Heart left ventricle (tissue), 16 donors: ENCODE results near the gene ABHD17A. TPM values are rescaled to one million over a fixed set of nuclear protein-coding genes. Genes with fewer than 3 reads are reported as not detected.
"Not testable (repeated sequence)": the region's sequence is repeated elsewhere in the genome, so short reads cannot be mapped to it uniquely, and the experiment has no call there.

Experiments used
- ATAC-seq, 4 donors: fragments of 200-7000 bp; cut with Tn5 transposase; one replicate each; pipeline ENCODE4 v1.9.1; 2020 to 2022; ENCODE audit warnings: moderate library complexity in 4 of 4, mild to moderate bottlenecking in 3 of 4, moderate number of reproducible peaks in 1 of 4
- DNase-seq, 5 donors: peaks; one replicate each; pipeline ENCODE4 v3.0.0-alpha.2; 2020
- H3K27ac ChIP-seq, 12 donors: fragments of 200-600 bp; sonication (generic) in 4 of 12; one replicate each; pipeline versions ENCODE4 v1.5.0 to v1.8.0; 2016 to 2022; ENCODE audit warnings: mild to moderate bottlenecking in 2 of 12
- H3K27me3 ChIP-seq, 9 donors: fragments of 200-600 bp; sonication (generic) in 2 of 9; one replicate each; pipeline versions ENCODE4 v1.5.1 to v1.8.0; 2016 to 2022; ENCODE audit warnings: mild to moderate bottlenecking in 3 of 9
- H3K36me3 ChIP-seq, 9 donors: fragments of 200-600 bp; sonication (generic) in 2 of 9; one replicate each; pipeline versions ENCODE4 v1.5.0 to v1.8.0; 2018 to 2022; ENCODE audit warnings: mild to moderate bottlenecking in 2 of 9
- H3K4me1 ChIP-seq, 12 donors: fragments of 200-600 bp; sonication (generic) in 4 of 12; one replicate each; pipeline versions ENCODE4 v1.5.0 to v1.8.0; 2016 to 2022; ENCODE audit warnings: mild to moderate bottlenecking in 3 of 12
- H3K4me3 ChIP-seq, 12 donors: fragments of 200-600 bp; sonication (generic) in 4 of 12; one replicate each; pipeline versions ENCODE4 v1.5.0 to v1.8.0; 2017 to 2022; ENCODE audit warnings: mild to moderate bottlenecking in 9 of 12, moderate library complexity in 4 of 12
- H3K9me3 ChIP-seq, 12 donors: fragments of 200-600 bp; sonication (generic) in 4 of 12; one replicate each; pipeline versions ENCODE4 v1.5.0 to v1.8.0; 2016 to 2022; ENCODE audit warnings: mild to moderate bottlenecking in 1 of 12
- POLR2A ChIP-seq, 2 donors: fragments of 450-650 bp; IDR thresholded peaks; one replicate each; pipeline ENCODE4 v1.6.1; 2017; ENCODE audit warnings: antibody characterized with exemption in 2 of 2, mild to moderate bottlenecking in 2 of 2, moderate library complexity in 2 of 2
- WGBS, 4 donors: extraction: QIAGEN DNeasy Blood & Tissue Kit in 2 of 4; methylation state at CpG; one replicate each; pipeline versions ENCODE4 v1.1.5 to v1.1.7; 2013 to 2018; 5-methylcytosine and 5-hydroxymethylcytosine counted together
- intact Hi-C, 10 donors: fragments of 100-400 bp; cut with DNase I; formaldehyde crosslinking; loops; one replicate each; pipeline versions ENCODE4 v1.11.1 to v1.14.2; 2022
- long read RNA-seq, 3 donors: library from polyadenylated mRNA; unstranded; transcript quantifications; one replicate each; pipeline ENCODE4 v2.0.0, GENCODE V29; 2020 to 2021
- polyA plus RNA-seq, 2 donors: library from polyadenylated mRNA; stranded (reverse); fragments of 200-250 nt; gene quantifications; one replicate each; pipeline ENCODE4 v1.2.3, GENCODE V29; 2013
- total RNA-seq, 9 donors: library from RNA; depleted of rRNA in 2 of 9; stranded (reverse); fragments of >200 nt in 2 of 9; fragmentation: NEBNext Ultra II Directional in 3 of 9; extraction: Animal tissue kit (Norgen Biotek cat#: 25700) in 3 of 9; gene quantifications; one replicate each; pipeline versions ENCODE4 v1.1.0 to v1.2.4, GENCODE V29; 2016 to 2023
- TF ChIP-seq, protein P1 (sequence below), 12 donors: fragments of 200-600 bp; sonication (generic) in 4 of 12; IDR thresholded peaks; one replicate each; pipeline versions ENCODE4 v1.5.0 to v1.8.0; 2018 to 2022; ENCODE audit warnings: antibody characterized with exemption in 12 of 12, mild to moderate bottlenecking in 5 of 12
- donor health status: ischemic (EF 13 %, LVEDD 7.1; RV severe dilation, severe dysfunction).
- donor health status: healthy with polysubstance abuse.
- donor health status: DM: no; HTN: yes; CAD: no.
- donor health status: DM: no; HTN: no; CAD: no.
- donor health status: ischemic (EF 25% LVEDD 6.9; RV normal size, moderate dysfunction).
- donor health status: ischemic (EF 25% LVEDD 5.7; RV mildly dilated, moderate dysfunction).
- donor health status: healthy.
- donor health status: DM: yes; HTN: yes; CAD: no.
- donor health status: ischemic (EF 35%, LVEDD 5.7; RV mildly dilated, moderate dysfunction).
- donor health status: nonischemic (EF 11% LVEDD 7.7; RV severe dilation, severe dysfunction).
- donor health status: DM: yes; HTN: yes; CAD: no.
- donor health status: PGD.
- donor health status: ischemic (EF 29% LVEDD 5.4; RV normal size, mild dysfunction).
- donor health status: nonischemic (EF 23%, LVEDD 6.1; RV moderate dilation, normal function).

ABHD17A gene
- total RNA-seq (100 to 1,000 TPM in 2 of 9 donors, 10 to 100 TPM in 7; 48.5 to 121 (median 52.0) TPM), polyA plus RNA-seq (100 to 1,000 TPM in 1 of 2 donors, 10 to 100 TPM in 1; 64.1 to 116 TPM)
- long read RNA-seq, donor 1, full-length matches to known transcripts, result 105 of 160 reads
- long read RNA-seq, donor 1, partial matches to known transcripts, result 44 of 160 reads
- long read RNA-seq, donor 1, other reads (novel, unspliced or antisense), result 11 of 160 reads
- long read RNA-seq, donor 2, partial matches to known transcripts, result 5 of 11 reads
- long read RNA-seq, donor 2, other reads (novel, unspliced or antisense), result 2 of 11 reads
- long read RNA-seq, donor 3, full-length matches to known transcripts, result 65 of 109 reads
- long read RNA-seq, donor 3, partial matches to known transcripts, result 31 of 109 reads
- long read RNA-seq, donor 3, other reads (novel, unspliced or antisense), result 13 of 109 reads

DNA sequence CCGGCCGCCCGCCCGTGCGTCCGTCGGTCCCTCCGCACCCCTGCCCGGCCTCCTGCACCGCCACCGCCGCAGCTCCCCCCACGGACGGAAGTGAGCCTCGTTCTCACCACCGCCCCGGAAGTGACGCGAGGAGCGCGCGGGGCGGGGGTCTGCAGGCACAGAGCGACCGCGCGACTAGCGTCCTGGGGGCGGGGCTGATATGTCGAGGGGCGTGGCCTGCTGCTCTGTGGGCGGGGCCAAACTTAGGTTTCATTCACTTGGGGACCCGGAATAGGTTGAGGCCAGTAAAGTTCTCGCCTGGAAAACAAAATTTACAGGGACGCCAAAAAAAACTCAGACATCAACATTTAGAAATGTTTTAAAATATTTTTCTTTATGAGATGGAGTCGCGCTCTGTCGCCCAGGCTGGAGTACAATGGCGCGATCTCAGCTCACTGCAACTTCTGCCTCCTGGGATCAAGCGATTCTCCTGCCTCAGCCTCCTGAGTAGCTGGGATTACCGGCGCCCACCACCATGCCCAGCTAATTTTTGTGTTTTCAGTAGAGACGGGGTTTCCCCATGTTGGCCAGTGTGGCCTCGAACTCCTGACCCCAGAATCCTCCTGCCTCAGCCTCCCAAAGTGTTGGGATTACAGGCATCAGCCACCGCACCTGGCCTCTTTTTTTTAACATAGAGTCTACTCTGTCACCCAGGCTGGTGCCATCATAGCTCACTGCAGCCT is at the start of gene ABHD17A:
Gene ABHD17A, minus strand, starts transcription at position 99 of the 722 bp plus-strand sequence. CDS start 3,930 bp downstream, outside the sequence.
- Histone ChIP-seq H3K27ac (peak within 1 kb of the TSS; percentile 86 to 97 (median 92)), H3K4me1 (peaks cover 4 to 61% (median 34%) of the 10 kb centered on the region in 12 donors), H3K4me3 (peak within 1 kb of the TSS; percentile 71 to 99 (median 96))
- TF ChIP-seq POLR2A (IDR thresholded peaks at IDR 0.05), result peak in 1 of 2 donors; percentile 76
- H3K36me3 ChIP-seq, H3K9me3 ChIP-seq, H3K27me3 ChIP-seq, intact Hi-C loops: not testable (repeated sequence)
- DNase-seq (peak; percentile 95 to 97 (median 96)), ATAC-seq (peak; percentile 94 to 96 (median 95))
- 21 to 60% (median 38%) methylated on average over 16 to 46 of the region's 46 CpGs for WGBS, 4 donors

- intact Hi-C loops, result loop anchor here in 3 of 10 donors (5.0 to 10.0 kb wide), 4 partner anchors 83 to 141 kb away; partner anchors contain the start of gene BTBD2 (in 1 of the 3)
- WGBS, 4 donors, result 91 to 95% (median 94%) methylated on average over 8 of the region's 8 CpGs
- Histone ChIP-seq H3K9me3 (peaks cover 0 to 12% (median 0%) of the 10 kb centered on the region in 12 donors), H3K4me3 (no peak overlapping the region), H3K36me3 (no peaks in the 10 kb centered on the region), H3K27ac (no peak overlapping the region), H3K4me1 (peaks cover 0 to 22% (median 12%) of the 10 kb centered on the region in 12 donors), H3K27me3 (no peaks in the 10 kb centered on the region)
- ATAC-seq (no peak), DNase-seq (no peak)
- TF ChIP-seq POLR2A (IDR thresholded peaks at IDR 0.05), result no peak
- TF ChIP-seq, protein P1, sequence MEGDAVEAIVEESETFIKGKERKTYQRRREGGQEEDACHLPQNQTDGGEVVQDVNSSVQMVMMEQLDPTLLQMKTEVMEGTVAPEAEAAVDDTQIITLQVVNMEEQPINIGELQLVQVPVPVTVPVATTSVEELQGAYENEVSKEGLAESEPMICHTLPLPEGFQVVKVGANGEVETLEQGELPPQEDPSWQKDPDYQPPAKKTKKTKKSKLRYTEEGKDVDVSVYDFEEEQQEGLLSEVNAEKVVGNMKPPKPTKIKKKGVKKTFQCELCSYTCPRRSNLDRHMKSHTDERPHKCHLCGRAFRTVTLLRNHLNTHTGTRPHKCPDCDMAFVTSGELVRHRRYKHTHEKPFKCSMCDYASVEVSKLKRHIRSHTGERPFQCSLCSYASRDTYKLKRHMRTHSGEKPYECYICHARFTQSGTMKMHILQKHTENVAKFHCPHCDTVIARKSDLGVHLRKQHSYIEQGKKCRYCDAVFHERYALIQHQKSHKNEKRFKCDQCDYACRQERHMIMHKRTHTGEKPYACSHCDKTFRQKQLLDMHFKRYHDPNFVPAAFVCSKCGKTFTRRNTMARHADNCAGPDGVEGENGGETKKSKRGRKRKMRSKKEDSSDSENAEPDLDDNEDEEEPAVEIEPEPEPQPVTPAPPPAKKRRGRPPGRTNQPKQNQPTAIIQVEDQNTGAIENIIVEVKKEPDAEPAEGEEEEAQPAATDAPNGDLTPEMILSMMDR (IDR thresholded peaks at IDR 0.05), result no peak
Measured at GRCh38 chr19:1933942-1934341, 48.6 kb upstream of the ABHD17A start.

DNA sequence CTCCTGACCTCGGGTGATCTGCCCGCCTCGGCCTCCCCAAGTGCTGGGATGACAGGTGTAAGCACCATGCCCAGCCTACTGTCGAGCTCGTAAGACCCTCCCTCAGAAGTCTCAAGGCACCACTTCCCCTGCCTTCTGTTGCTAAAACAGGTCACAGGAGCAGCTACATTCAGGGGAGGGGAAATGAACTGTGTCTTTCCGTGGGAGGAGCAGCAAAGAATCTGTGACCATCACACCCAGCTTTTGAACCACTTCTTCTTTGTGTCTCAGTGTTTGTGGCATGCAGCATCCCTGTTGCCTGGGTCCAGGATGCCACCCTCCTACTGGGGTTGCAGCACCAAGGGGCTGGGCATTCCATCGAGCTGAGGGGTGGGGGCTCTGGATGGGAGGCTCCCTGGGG is 47.9 kb upstream of the ABHD17A start:
- intact Hi-C loops, result loop anchor here in 3 of 10 donors (5.0 to 10.0 kb wide), 4 partner anchors 84 to 142 kb away; partner anchors contain the start of gene BTBD2 (in 1 of the 3)
- Histone ChIP-seq H3K4me3 (no peak overlapping the region), H3K4me1 (peaks cover 0 to 23% (median 13%) of the 10 kb centered on the region in 12 donors), H3K27me3 (no peaks in the 10 kb centered on the region), H3K36me3 (no peaks in the 10 kb centered on the region), H3K9me3 (peaks cover 0 to 12% (median 0%) of the 10 kb centered on the region in 12 donors), H3K27ac (no peak overlapping the region)
- DNase-seq, result no peak
- 68 to 78% (median 74%) methylated on average over 6 to 7 of the region's 7 CpGs for WGBS, 4 donors
- TF ChIP-seq, protein P1 (IDR thresholded peaks at IDR 0.05), result no peak
- no peak for TF ChIP-seq POLR2A (IDR thresholded peaks at IDR 0.05)
- ATAC-seq, result no peak

GRCh38 chr19:1932395-1932794 is 47.1 kb upstream of the ABHD17A start:
- H3K4me3 ChIP-seq, result no peak overlapping the region
- whole genome bisulfite sequencing, 4 donors, result 83 to 94% (median 91%) methylated on average over 8 of the region's 8 CpGs
- no peak for DNase-seq
- no peak overlapping the region for H3K27ac ChIP-seq
- no peaks in the 10 kb centered on the region for H3K36me3 ChIP-seq
- intact Hi-C loops, result loop anchor here in 3 of 10 donors (5.0 to 10.0 kb wide), 4 partner anchors 85 to 142 kb away; partner anchors contain the start of gene BTBD2 (in 1 of the 3)
- H3K9me3 ChIP-seq, result peaks cover 0 to 12% (median 0%) of the 10 kb centered on the region in 12 donors
- H3K27me3 ChIP-seq, result no peaks in the 10 kb centered on the region
- no peak for TF ChIP-seq POLR2A (IDR thresholded peaks at IDR 0.05)
- TF ChIP-seq, protein P1 (IDR thresholded peaks at IDR 0.05), result no peak
- no peak for ATAC-seq
- peaks cover 0 to 23% (median 13%) of the 10 kb centered on the region in 12 donors for H3K4me1 ChIP-seq
